HepG2 (cell line): ENCODE data around the gene SPSB2. TPM values are rescaled to one million over a fixed set of nuclear protein-coding genes. Genes with fewer than 3 reads are reported as not detected.

ENCODE experiments used
- ATF7-NPFF ChIP-seq: sonication (generic); formaldehyde crosslinking; IDR thresholded peaks from 2 replicates; pipeline ENCODE4 v1.8.1; 2023; ENCODE audit warnings: mild to moderate bottlenecking, low read depth, missing genetic modification reagents, moderate library complexity
- CBX1 ChIP-seq: IDR thresholded peaks from one replicate; pipeline ENCODE4 v1.6.1; 2016; ENCODE audit warnings: antibody characterized with exemption, low read depth
- GATAD1 ChIP-seq: IDR thresholded peaks from 2 replicates; pipeline ENCODE4 v1.6.1; 2016; ENCODE audit warnings: missing genetic modification reagents, missing compliant biosample characterization
- GTF3A ChIP-seq: sonication (generic); formaldehyde crosslinking; conservative IDR thresholded peaks from 2 replicates; pipeline ENCODE4 v1.4.0; 2020; ENCODE audit warnings: mild to moderate bottlenecking, missing genetic modification reagents
- NBN ChIP-seq: fragments of 450-650 bp; conservative IDR thresholded peaks from 2 replicates; pipeline ENCODE4 v1.6.1; 2017
- NKX3-1 ChIP-seq: sonication (generic); formaldehyde crosslinking; IDR thresholded peaks from 2 replicates; pipeline ENCODE4 v1.5.0; 2020; ENCODE audit warnings: missing genetic modification reagents
- NR2C2 ChIP-seq: sonication (generic); formaldehyde crosslinking; IDR thresholded peaks from 2 replicates; pipeline ENCODE4 v1.4.0; 2020; ENCODE audit warnings: missing genetic modification reagents, mild to moderate bottlenecking, moderate library complexity, borderline replicate concordance
- PPARG ChIP-seq: conservative IDR thresholded peaks from 2 replicates; pipeline ENCODE4 v1.6.1; 2016; ENCODE audit warnings: missing biosample characterization, missing genetic modification reagents
- SP1 ChIP-seq, 2 experiments: fragments of 450-650 bp in 1 of 2; sonication (generic) in 1 of 2; formaldehyde crosslinking in 1 of 2; IDR thresholded peaks; 2 replicates each; pipeline versions ENCODE4 v1.4.0 to v1.6.1; 2016 to 2020; ENCODE audit warnings: missing genetic modification reagents in 1 of 2
- SP4 ChIP-seq: sonication (generic); formaldehyde crosslinking; IDR thresholded peaks from 2 replicates; pipeline ENCODE4 v1.8.1; 2023; ENCODE audit warnings: mild to moderate bottlenecking, missing genetic modification reagents
- TEAD2 ChIP-seq: sonication (generic); formaldehyde crosslinking; IDR thresholded peaks from 2 replicates; pipeline ENCODE4 v1.9.0; 2021; ENCODE audit warnings: missing genetic modification reagents
- ZFP36L2 ChIP-seq: sonication (generic); formaldehyde crosslinking; IDR thresholded peaks from 2 replicates; pipeline ENCODE4 v1.4.0; 2020; ENCODE audit warnings: missing genetic modification reagents
- ZMYM4 ChIP-seq: sonication (generic); formaldehyde crosslinking; IDR thresholded peaks from 2 replicates; pipeline ENCODE4 v1.8.1; 2023; ENCODE audit warnings: mild to moderate bottlenecking, missing genetic modification reagents
- ZNF274 ChIP-seq: sonication (generic); formaldehyde crosslinking; IDR thresholded peaks from 2 replicates; pipeline ENCODE4 v1.5.1; 2020; ENCODE audit warnings: mild to moderate bottlenecking, missing genetic modification reagents
- ZNF34 ChIP-seq: sonication (generic); formaldehyde crosslinking; IDR thresholded peaks from 2 replicates; pipeline ENCODE4 v1.4.0; 2020; ENCODE audit warnings: mild to moderate bottlenecking, missing genetic modification reagents, borderline replicate concordance
- ZNF510 ChIP-seq: sonication (generic); formaldehyde crosslinking; IDR thresholded peaks from 2 replicates; pipeline ENCODE4 v1.4.0; 2020; ENCODE audit warnings: low read depth, mild to moderate bottlenecking, missing genetic modification reagents
- ZNF564 ChIP-seq: sonication (generic); formaldehyde crosslinking; IDR thresholded peaks from 2 replicates; pipeline ENCODE4 v1.8.1; 2023; ENCODE audit warnings: mild to moderate bottlenecking, missing genetic modification reagents
- ZNF652 ChIP-seq: IDR thresholded peaks from 2 replicates; pipeline ENCODE4 v1.6.1; 2016; ENCODE audit warnings: low read depth, borderline replicate concordance
- ZZZ3 ChIP-seq: sonication (generic); formaldehyde crosslinking; IDR thresholded peaks from 2 replicates; pipeline ENCODE4 v1.4.0; 2020; ENCODE audit warnings: missing genetic modification reagents, mild to moderate bottlenecking, borderline replicate concordance
- polyA plus RNA-seq, 8 experiments: library from polyadenylated mRNA; depleted of rRNA in 3 of 8; stranded (reverse) in 7 of 8; unstranded in 1 of 8; fragments of >200 nt; fragmentation: Illumina TruSeq in 4 of 8; extraction: Trizol in 4 of 8; gene quantifications; 2 replicates each; pipeline versions ENCODE4 v1.2.1 to v1.2.3, GENCODE V29; 2011 to 2016; ENCODE audit warnings: low read depth in 4 of 8, missing spikeins in 1 of 8, mixed read lengths in 1 of 8; ENCODE audit not compliant: insufficient read depth in 1 of 8
- total RNA-seq, 5 experiments: library from RNA; depleted of rRNA; stranded (reverse); fragments of >200 nt; fragmentation: Illumina TruSeq; extraction: Trizol; gene quantifications; 2 replicates each; pipeline ENCODE4 v1.2.3, GENCODE V29; 2016; ENCODE audit warnings: low read depth in 1 of 5
- TF ChIP-seq, protein P1 (sequence below): sonication (generic); formaldehyde crosslinking; conservative IDR thresholded peaks from 2 replicates; pipeline ENCODE4 v1.4.0; 2020; ENCODE audit warnings: mild to moderate bottlenecking, missing genetic modification reagents, moderate library complexity
- TF ChIP-seq, protein P2 (sequence below): sonication (generic); formaldehyde crosslinking; IDR thresholded peaks from 2 replicates; pipeline ENCODE4 v1.4.0; 2020; ENCODE audit warnings: mild to moderate bottlenecking, missing genetic modification reagents
- TF ChIP-seq, protein P3 (sequence below): sonication (generic); formaldehyde crosslinking; IDR thresholded peaks from 2 replicates; pipeline ENCODE4 v1.8.0; 2022; ENCODE audit warnings: mild to moderate bottlenecking, missing genetic modification reagents, borderline replicate concordance
- TF ChIP-seq, protein P4 (sequence below): IDR thresholded peaks from 2 replicates; pipeline ENCODE4 v1.6.1; 2012; ENCODE audit warnings: low read depth, low read length, improper control_type of control experiment

The SPSB2 gene
- total and polyA plus RNA-seq, 2 of the 13 experiments (the other 11 are each of a cell fraction or from before 2014, with no cell fraction given), result 2.0 to 6.2 TPM

DNA sequence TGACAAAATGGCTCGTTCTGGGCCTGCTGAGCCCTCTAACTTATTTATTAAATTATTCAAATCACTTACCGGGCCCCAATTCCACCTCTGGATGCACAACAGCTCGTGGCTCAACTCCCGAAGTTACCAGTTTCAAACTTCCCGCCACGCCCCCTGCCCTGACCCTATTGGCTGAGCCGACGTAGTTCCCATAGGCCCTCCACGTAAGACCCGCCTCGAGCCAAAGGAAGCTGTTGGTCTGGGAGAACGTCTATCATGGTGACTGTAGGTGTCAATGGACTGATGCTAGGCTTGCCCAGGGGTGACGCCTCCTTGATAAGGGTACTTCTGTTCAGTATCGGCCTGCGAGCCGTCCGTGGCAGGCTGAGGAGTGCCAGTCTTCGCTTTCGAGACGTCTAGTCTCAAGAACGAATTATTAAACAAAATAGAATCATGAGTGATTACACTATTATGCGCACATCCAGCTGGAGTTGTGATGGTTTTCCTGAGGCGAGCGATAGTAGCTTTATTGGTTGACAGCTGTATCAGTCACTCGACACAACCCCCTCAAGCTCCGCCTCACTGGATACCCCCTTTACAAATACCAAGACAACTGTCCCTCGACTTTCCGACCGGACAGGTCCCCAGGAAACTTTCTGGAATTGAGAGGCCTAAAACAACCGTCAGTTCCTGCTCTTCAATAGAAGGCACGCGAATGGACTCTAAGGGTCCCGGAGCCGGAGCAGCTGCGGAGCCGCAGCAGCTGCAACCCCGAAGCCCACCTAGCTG lies 21.8 kb downstream of the SPSB2 start, which contains the start of gene CDCA3 (continued):
- TF ChIP-seq ZNF34 (CRISPR knock-in tag) (0 out of 2 replicates have a peak, but pooled peaks have one; percentile 33), GATAD1 (CRISPR knock-in tag) (peak; percentile 86), TEAD2 (CRISPR knock-in tag) (no peak), NR2C2 (CRISPR knock-in tag) (no peak; the same call in 1 of the 2 replicates), ZNF564 (CRISPR knock-in tag) (no peak), SP1 (IDR thresholded peaks at IDR 0.05) (no peak), SP1 (CRISPR knock-in tag; IDR thresholded peaks at IDR 0.05) (peak; percentile 49), PPARG (CRISPR knock-in tag) (no peak), NKX3-1 (peak; percentile 46; the same call in 1 of the 2 replicates), ATF7-NPFF (peak; percentile 46), NBN (no peak), ZNF652 (CRISPR knock-in tag) (no peak), ZZZ3 (CRISPR knock-in tag) (0 out of 2 replicates have a peak, but pooled peaks have one; percentile 16), CBX1 (peak; percentile 10), GTF3A (CRISPR knock-in tag) (no peak), SP4 (CRISPR knock-in tag) (peak; percentile 69), ZFP36L2 (CRISPR knock-in tag) (no peak), ZNF274 (CRISPR knock-in tag) (no peak), ZMYM4 (CRISPR knock-in tag) (peak; percentile 13; the same call in 1 of the 2 replicates), ZNF510 (CRISPR knock-in tag) (0 out of 2 replicates have a peak, but pooled peaks have one; percentile 35)
- TF ChIP-seq, protein P1, sequence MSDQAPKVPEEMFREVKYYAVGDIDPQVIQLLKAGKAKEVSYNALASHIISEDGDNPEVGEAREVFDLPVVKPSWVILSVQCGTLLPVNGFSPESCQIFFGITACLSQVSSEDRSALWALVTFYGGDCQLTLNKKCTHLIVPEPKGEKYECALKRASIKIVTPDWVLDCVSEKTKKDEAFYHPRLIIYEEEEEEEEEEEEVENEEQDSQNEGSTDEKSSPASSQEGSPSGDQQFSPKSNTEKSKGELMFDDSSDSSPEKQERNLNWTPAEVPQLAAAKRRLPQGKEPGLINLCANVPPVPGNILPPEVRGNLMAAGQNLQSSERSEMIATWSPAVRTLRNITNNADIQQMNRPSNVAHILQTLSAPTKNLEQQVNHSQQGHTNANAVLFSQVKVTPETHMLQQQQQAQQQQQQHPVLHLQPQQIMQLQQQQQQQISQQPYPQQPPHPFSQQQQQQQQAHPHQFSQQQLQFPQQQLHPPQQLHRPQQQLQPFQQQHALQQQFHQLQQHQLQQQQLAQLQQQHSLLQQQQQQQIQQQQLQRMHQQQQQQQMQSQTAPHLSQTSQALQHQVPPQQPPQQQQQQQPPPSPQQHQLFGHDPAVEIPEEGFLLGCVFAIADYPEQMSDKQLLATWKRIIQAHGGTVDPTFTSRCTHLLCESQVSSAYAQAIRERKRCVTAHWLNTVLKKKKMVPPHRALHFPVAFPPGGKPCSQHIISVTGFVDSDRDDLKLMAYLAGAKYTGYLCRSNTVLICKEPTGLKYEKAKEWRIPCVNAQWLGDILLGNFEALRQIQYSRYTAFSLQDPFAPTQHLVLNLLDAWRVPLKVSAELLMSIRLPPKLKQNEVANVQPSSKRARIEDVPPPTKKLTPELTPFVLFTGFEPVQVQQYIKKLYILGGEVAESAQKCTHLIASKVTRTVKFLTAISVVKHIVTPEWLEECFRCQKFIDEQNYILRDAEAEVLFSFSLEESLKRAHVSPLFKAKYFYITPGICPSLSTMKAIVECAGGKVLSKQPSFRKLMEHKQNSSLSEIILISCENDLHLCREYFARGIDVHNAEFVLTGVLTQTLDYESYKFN (CRISPR knock-in tag), result peak; percentile 4; the same call in 1 of the 2 replicates
- TF ChIP-seq, protein P2, sequence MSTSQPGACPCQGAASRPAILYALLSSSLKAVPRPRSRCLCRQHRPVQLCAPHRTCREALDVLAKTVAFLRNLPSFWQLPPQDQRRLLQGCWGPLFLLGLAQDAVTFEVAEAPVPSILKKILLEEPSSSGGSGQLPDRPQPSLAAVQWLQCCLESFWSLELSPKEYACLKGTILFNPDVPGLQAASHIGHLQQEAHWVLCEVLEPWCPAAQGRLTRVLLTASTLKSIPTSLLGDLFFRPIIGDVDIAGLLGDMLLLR (CRISPR knock-in tag), result peak; percentile 65; the same call in 1 of the 2 replicates
- TF ChIP-seq, protein P3, sequence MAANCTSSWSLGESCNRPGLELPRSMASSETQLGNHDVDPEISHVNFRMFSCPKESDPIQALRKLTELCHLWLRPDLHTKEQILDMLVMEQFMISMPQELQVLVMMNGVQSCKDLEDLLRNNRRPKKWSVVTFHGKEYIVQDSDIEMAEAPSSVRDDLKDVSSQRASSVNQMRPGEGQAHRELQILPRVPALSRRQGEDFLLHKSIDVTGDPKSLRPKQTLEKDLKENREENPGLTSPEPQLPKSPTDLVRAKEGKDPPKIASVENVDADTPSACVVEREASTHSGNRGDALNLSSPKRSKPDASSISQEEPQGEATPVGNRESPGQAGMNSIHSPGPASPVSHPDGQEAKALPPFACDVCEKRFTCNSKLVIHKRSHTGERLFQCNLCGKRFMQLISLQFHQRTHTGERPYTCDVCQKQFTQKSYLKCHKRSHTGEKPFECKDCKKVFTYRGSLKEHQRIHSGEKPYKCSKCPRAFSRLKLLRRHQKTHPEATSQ (CRISPR knock-in tag), result no peak
- TF ChIP-seq, protein P4, sequence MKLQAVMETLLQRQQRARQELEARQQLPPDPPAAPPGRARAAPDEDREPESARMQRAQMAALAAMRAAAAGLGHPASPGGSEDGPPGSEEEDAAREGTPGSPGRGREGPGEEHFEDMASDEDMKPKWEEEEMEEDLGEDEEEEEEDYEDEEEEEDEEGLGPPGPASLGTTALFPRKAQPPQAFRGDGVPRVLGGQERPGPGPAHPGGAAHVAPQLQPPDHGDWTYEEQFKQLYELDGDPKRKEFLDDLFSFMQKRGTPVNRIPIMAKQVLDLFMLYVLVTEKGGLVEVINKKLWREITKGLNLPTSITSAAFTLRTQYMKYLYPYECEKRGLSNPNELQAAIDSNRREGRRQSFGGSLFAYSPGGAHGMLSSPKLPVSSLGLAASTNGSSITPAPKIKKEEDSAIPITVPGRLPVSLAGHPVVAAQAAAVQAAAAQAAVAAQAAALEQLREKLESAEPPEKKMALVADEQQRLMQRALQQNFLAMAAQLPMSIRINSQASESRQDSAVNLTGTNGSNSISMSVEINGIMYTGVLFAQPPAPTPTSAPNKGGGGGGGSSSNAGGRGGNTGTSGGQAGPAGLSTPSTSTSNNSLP, result 0 out of 2 replicates have a peak, but pooled peaks have one; percentile 2
